AG04449 (cell line): ENCODE results near the gene NOD2.

Experiments used
- CTCF ChIA-PET: fragments of 350-600 bp; formaldehyde crosslinking; extraction: SDS; loops from one replicate; lab custom pipeline; 2021; ENCODE audit warnings: antibody characterized with exemption; lab: Yijun Ruan, JAX
- POLR2A ChIA-PET: fragments of 400-600, 350-600 bp; formaldehyde crosslinking; extraction: SDS; loops from one replicate; lab custom pipeline; 2020; ENCODE audit warnings: antibody characterized with exemption, inconsistent platforms; lab: Yijun Ruan, JAX
- DNase-seq: peaks from one replicate; pipeline ENCODE4 v3.0.0-alpha.2; 2010; ENCODE audit warnings: low read depth, low spot score
- H3K4me3 ChIP-seq: 2 replicates; pipeline ENCODE4 v1.5.1; 2011; ENCODE audit warnings: low read depth, mild to moderate bottlenecking, control low read depth, low read length
- CTCF ChIP-seq: IDR thresholded peaks from one replicate; pipeline ENCODE4 v1.5.1; 2011; ENCODE audit warnings: mild to moderate bottlenecking, moderate library complexity, low read length, control low read depth, inconsistent platforms; ENCODE audit not compliant: insufficient read depth; ENCODE audit errors: missing control alignments

The NOD2 gene

GRCh38 chr16:50752471-50753235, 59.2 kb downstream of the NOD2 start:
- no peak for TF ChIP-seq CTCF
- POLR2A ChIA-PET: no interaction called here
- DNase-seq: no peak
- CTCF ChIA-PET: interaction anchor here (1.0 to 2.3 kb wide), 2 partner anchors 53 to 54 kb away, joined by 3 to 7 read pairs; no protein-coding TSS in a partner anchor
- no peak overlapping the region for H3K4me3 ChIP-seq

GRCh38 chr16:50756473-50756872, 63.1 kb downstream of the NOD2 start:
- POLR2A ChIA-PET: no interaction called here
- TF ChIP-seq CTCF: no peak
- no peak for DNase-seq
- no peak overlapping the region for H3K4me3 ChIP-seq
- CTCF ChIA-PET: interaction anchor here (0.7 to 1.6 kb wide), 3 partner anchors 10 to 50 kb away, joined by 3 to 9 read pairs (median 4); no protein-coding TSS in a partner anchor

GRCh38 chr16:50761267-50761666, 67.9 kb downstream of the NOD2 start:
- ChIA-PET POLR2A (no interaction called here), CTCF (interaction anchor here (1.1 kb wide), 1 partner anchor 45 kb away, joined by 3 read pairs; no protein-coding TSS in a partner anchor)
- no peak for TF ChIP-seq CTCF
- no peak overlapping the region for H3K4me3 ChIP-seq
- no peak for DNase-seq

- ChIA-PET POLR2A (no interaction called here), CTCF (interaction anchor here (1.1 to 1.2 kb wide), 2 partner anchors 45 to 97 kb away, joined by 3 to 5 read pairs; no protein-coding TSS in a partner anchor)
- no peak for TF ChIP-seq CTCF
- no peak for DNase-seq
- no peak overlapping the region for H3K4me3 ChIP-seq
These were observed 68.8 kb downstream of the NOD2 start for GRCh38 chr16:50762241-50762640.

GRCh38 chr16:50763211-50763610, 69.8 kb downstream of the NOD2 start:
- ChIA-PET POLR2A (no interaction called here), CTCF (interaction anchor here (1.1 to 1.5 kb wide), 3 partner anchors 43 to 98 kb away, joined by 3 to 5 read pairs (median 5); no protein-coding TSS in a partner anchor)
- no peak for DNase-seq
- no peak for TF ChIP-seq CTCF
- no peak overlapping the region for H3K4me3 ChIP-seq

GRCh38 chr16:50765260-50765659, 71.9 kb downstream of the NOD2 start:
- CTCF ChIA-PET: interaction anchor here (1.3 kb wide), 1 partner anchor 41 kb away, joined by 4 read pairs; no protein-coding TSS in a partner anchor
- POLR2A ChIA-PET: no interaction called here
- no peak for TF ChIP-seq CTCF
- no peak for DNase-seq
- no peak overlapping the region for H3K4me3 ChIP-seq
